HepG2 (cell line): ENCODE results near the gene GPC2. TPM values are rescaled to one million over a fixed set of nuclear protein-coding genes. Genes with fewer than 3 reads are reported as not detected.
"Not testable (repeated sequence)": the region's sequence is repeated elsewhere in the genome, so short reads cannot be mapped to it uniquely, and the experiment has no call there.

Experiments
- ATAC-seq: fragments of 200-7000 bp; cut with Tn5 transposase; 3 replicates; pipeline ENCODE4 v1.9.1; 2020; ENCODE audit warnings: mild to moderate bottlenecking, moderate library complexity
- BruUV-seq: library from RNA; stranded (reverse); fragments of 400-500 nt; replicated peaks from 2 replicates; lab custom pipeline; 2021; lab: Mats Ljungman, UMichigan
- CTCF ChIA-PET: fragments of 300-600 bp; formaldehyde crosslinking; extraction: SDS; loops from one replicate; lab custom pipeline; 2021; ENCODE audit warnings: low total read pairs, inconsistent platforms, low intra/inter-chr PET ratio; lab: Yijun Ruan, JAX
- POLR2A ChIA-PET: fragments of 350-600 bp; sonication (Branson Sonifier 250); formaldehyde crosslinking; loops from one replicate; lab custom pipeline; 2020; ENCODE audit warnings: antibody characterized with exemption, inconsistent platforms; lab: Yijun Ruan, JAX
- DNase-seq: peaks from one replicate; pipeline ENCODE4 v3.0.0-alpha.2; 2015; ENCODE audit warnings: low spot score
- FAIRE-seq: peaks from 3 replicates; lab custom pipeline; 2011; peaks lifted over from hg19 to GRCh38; lab: Jason Lieb, UNC
- H2AFZ ChIP-seq: one replicate; pipeline ENCODE4 v1.6.1; 2011; ENCODE audit warnings: low read length, inconsistent platforms
- H3K27ac ChIP-seq: fragments of 300-600 bp; 3 replicates; pipeline ENCODE4 v1.8.0; 2011; ENCODE audit warnings: mixed run types, mild to moderate bottlenecking, mixed read lengths, low read length, inconsistent platforms; ENCODE audit not compliant: insufficient read depth; ENCODE audit errors: extremely low read length
- H3K27me3 ChIP-seq, 2 experiments: fragments of 200-600 bp in 1 of 2; 2 replicates in 1 of 2; 3 replicates in 1 of 2; pipeline versions ENCODE4 v1.6.0 to v1.8.0; 2011; ENCODE audit warnings: low read length in 2 of 2, mild to moderate bottlenecking in 2 of 2, moderate library complexity in 2 of 2, inconsistent platforms in 1 of 2; ENCODE audit not compliant: insufficient read depth in 2 of 2, control insufficient read depth in 1 of 2
- H3K36me3 ChIP-seq, 2 experiments: fragments of 200-600 bp in 1 of 2; replicated peaks in 1 of 2; 2 replicates in 1 of 2; 3 replicates in 1 of 2; pipeline versions ENCODE4 v1.5.1 to v1.8.0; 2011; ENCODE audit warnings: low read length in 2 of 2, inconsistent platforms in 1 of 2; ENCODE audit not compliant: insufficient read depth in 2 of 2, control insufficient read depth in 1 of 2
- H3K4me1 ChIP-seq: 2 replicates; pipeline ENCODE4 v1.5.1; 2012; ENCODE audit warnings: low read length, inconsistent platforms; ENCODE audit not compliant: insufficient read depth
- H3K4me2 ChIP-seq: 2 replicates; pipeline ENCODE4 v1.6.0; 2011; ENCODE audit warnings: low read depth, low read length, inconsistent platforms
- H3K4me3 ChIP-seq, 3 experiments: fragments of 200-600 bp in 1 of 3; sonication (generic), shearing (Covaris generic) in 1 of 3; replicated peaks in 1 of 3; 2 replicates each; pipeline ENCODE4 v1.5.1; 2011 to 2016; ENCODE audit warnings: low read length in 3 of 3, inconsistent platforms in 2 of 3, low read depth in 2 of 3, mild to moderate bottlenecking in 2 of 3, control low read depth in 1 of 3, mixed read lengths in 1 of 3; ENCODE audit not compliant: insufficient read depth in 1 of 3
- H3K79me2 ChIP-seq: one replicate; pipeline ENCODE4 v1.6.1; 2011; ENCODE audit warnings: low read length, inconsistent platforms; ENCODE audit not compliant: insufficient read depth
- H3K9ac ChIP-seq: 2 replicates; pipeline ENCODE4 v1.6.0; 2011; ENCODE audit warnings: mild to moderate bottlenecking, low read depth, low read length, inconsistent platforms; ENCODE audit not compliant: insufficient read depth
- H3K9me3 ChIP-seq: 2 replicates; pipeline ENCODE4 v1.5.1; 2012; ENCODE audit warnings: mild to moderate bottlenecking, low read length
- H4K20me1 ChIP-seq: 2 replicates; pipeline ENCODE4 v1.6.0; 2011; ENCODE audit warnings: inconsistent platforms, mild to moderate bottlenecking, low read length, moderate library complexity; ENCODE audit not compliant: insufficient read depth
- AGO2 ChIP-seq: fragments of 200-400 bp; formaldehyde crosslinking; optimal IDR thresholded peaks from 2 replicates; pipeline ENCODE3; 2017; ENCODE audit warnings: mild to moderate bottlenecking, low read depth, low read length, moderate library complexity
- NFRKB ChIP-seq: fragments of 450-650 bp; IDR thresholded peaks from 2 replicates; pipeline ENCODE4 v1.6.1; 2017
- ZFY ChIP-seq: sonication (generic); formaldehyde crosslinking; IDR thresholded peaks from 2 replicates; pipeline ENCODE4 v1.4.0; 2020; ENCODE audit warnings: missing genetic modification reagents
- ZNF678 ChIP-seq: sonication (generic); formaldehyde crosslinking; IDR thresholded peaks from 2 replicates; pipeline ENCODE4 v1.4.0; 2020; ENCODE audit warnings: mild to moderate bottlenecking, missing genetic modification reagents
- WGBS: methylation state at CpG from one replicate; pipeline ENCODE4 v1.1.6; 2017; ENCODE audit warnings: low lambda C conversion rate; 5-methylcytosine and 5-hydroxymethylcytosine counted together
- in situ Hi-C: cut with HindIII; loops from 2 replicates; pipeline ENCODE4 v1.10.0; 2017; ENCODE audit warnings: low pct_unique_long_range_greater_than_20kb; ENCODE audit not compliant: extremely low pct_ligation_motif_present
- intact Hi-C: fragments of 100-400 bp; cut with micrococcal nuclease; formaldehyde crosslinking; loops from one replicate; pipeline ENCODE4 v1.10.0; 2022; ENCODE audit not compliant: unreplicated experiment
- polyA plus RNA-seq, 8 experiments: library from polyadenylated mRNA; depleted of rRNA in 3 of 8; stranded (reverse) in 7 of 8; unstranded in 1 of 8; fragments of >200 nt; fragmentation: Illumina TruSeq in 4 of 8; extraction: Trizol in 4 of 8; gene quantifications; 2 replicates each; pipeline versions ENCODE4 v1.2.1 to v1.2.3, GENCODE V29; 2011 to 2016; ENCODE audit warnings: low read depth in 4 of 8, missing spikeins in 1 of 8, mixed read lengths in 1 of 8; ENCODE audit not compliant: insufficient read depth in 1 of 8
- total RNA-seq, 5 experiments: library from RNA; depleted of rRNA; stranded (reverse); fragments of >200 nt; fragmentation: Illumina TruSeq; extraction: Trizol; gene quantifications; 2 replicates each; pipeline ENCODE4 v1.2.3, GENCODE V29; 2016; ENCODE audit warnings: low read depth in 1 of 5

Gene GPC2
- total and polyA plus RNA-seq, 2 of the 13 experiments (the other 11 are each of a cell fraction or from before 2014, with no cell fraction given): 0.64 to 0.78 TPM

DNA sequence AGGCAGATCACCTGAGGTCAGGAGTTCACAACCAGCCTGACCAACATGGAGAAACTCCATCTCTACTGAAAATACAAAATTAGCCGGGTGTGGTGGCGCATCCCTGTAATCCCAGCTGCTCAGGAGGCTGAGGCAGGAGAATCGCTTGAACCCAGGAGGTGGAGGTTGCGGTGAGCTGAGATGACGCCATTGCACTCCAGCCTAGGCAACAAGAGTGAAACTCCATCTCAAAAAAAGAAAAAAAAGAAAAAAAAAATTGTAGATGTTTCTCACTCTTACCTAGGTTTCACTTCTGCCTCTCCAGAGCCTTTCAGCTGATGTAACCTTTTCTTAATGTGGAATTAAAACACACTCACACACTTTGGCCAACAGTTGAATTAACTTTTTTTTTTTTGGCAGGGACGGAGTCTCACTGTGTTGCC is 18.7 kb upstream of the GPC2 start:
- H4K20me1 ChIP-seq, H3K36me3 ChIP-seq, ATAC-seq, CTCF ChIA-PET, DNase-seq, H3K9ac ChIP-seq, intact Hi-C loops, POLR2A ChIA-PET, FAIRE-seq, H3K4me2 ChIP-seq, H3K4me1 ChIP-seq, H3K4me3 ChIP-seq, H3K27ac ChIP-seq, H3K9me3 ChIP-seq, BruUV-seq, H3K79me2 ChIP-seq, H3K27me3 ChIP-seq, in situ Hi-C loops, H2AFZ ChIP-seq: not testable (repeated sequence)
- 80% methylated on average over 6 of the region's 6 CpGs for WGBS

DNA sequence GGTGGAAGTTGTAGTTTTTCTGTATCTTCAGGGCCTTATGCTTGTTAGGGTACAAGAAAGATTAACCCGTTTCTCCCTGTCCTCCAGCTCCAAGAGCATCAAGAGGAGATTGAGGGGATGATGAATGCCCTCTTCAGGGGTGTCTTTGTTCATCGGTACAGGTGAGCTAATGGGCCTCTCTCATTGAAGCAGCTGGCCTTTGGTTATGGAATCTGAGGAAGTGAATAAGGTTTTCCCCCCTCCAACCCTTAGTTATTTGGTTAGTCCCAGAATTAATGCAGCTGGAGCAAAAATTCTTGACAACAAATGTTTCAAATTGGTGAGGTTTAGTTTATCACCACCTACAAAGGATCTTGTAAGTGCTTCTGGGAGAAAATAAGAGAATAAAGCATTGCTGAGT is 18.0 kb upstream of the GPC2 start:
- in situ Hi-C loops (no loop called here), intact Hi-C loops (no loop called here)
- FAIRE-seq (no peak), ATAC-seq (no peak), DNase-seq (no peak)
- Histone ChIP-seq H3K79me2 (no peaks in the 10 kb centered on the region), H3K4me1 (peaks cover 5% of the 10 kb centered on the region), H2AFZ (no peak overlapping the region), H3K36me3 (no peaks in the 10 kb centered on the region), H4K20me1 (no peaks in the 10 kb centered on the region), H3K4me3 (no peak overlapping the region), H3K9ac (no peak overlapping the region), H3K27ac (no peak overlapping the region), H3K27me3 (no peaks in the 10 kb centered on the region), H3K4me2 (no peak overlapping the region), H3K9me3 (no peaks in the 10 kb centered on the region)
- WGBS: 30% methylated on average over 2 of the region's 2 CpGs
- no TSS peak for BruUV-seq
- ChIA-PET CTCF (no interaction called here), POLR2A (no interaction called here)
- TF ChIP-seq AGO2: no peak
- TF ChIP-seq NFRKB: no peak
- TF ChIP-seq ZFY: no peak
- no peak for TF ChIP-seq ZNF678 (CRISPR knock-in tag)
